ENCODE data around the gene TC2N.

GRCh38 chr14:91744068-91744480 lies 123.3 kb downstream of the TC2N start:
- TF ChIP-seq CTCF (IDR thresholded peaks at IDR 0.05; ENCODE audit: low read depth, low read length) (no peak), EZH2phosphoT487 (IDR thresholded peaks at IDR 0.05; ENCODE audit: low read depth) (no peak)

All from OCI-LY3 (cell line).